ENCODE measurements around the gene KCNIP4. TPM values are rescaled to one million over a fixed set of nuclear protein-coding genes. Genes with fewer than 3 reads are reported as not detected.

Gene KCNIP4
- total and polyA plus RNA-seq, 10 of the 15 experiments (the other 5 are each of a cell fraction or from before 2014, with no cell fraction given) = 0.03 to 0.23 (median 0.13) TPM; not detected in 7

DNA sequence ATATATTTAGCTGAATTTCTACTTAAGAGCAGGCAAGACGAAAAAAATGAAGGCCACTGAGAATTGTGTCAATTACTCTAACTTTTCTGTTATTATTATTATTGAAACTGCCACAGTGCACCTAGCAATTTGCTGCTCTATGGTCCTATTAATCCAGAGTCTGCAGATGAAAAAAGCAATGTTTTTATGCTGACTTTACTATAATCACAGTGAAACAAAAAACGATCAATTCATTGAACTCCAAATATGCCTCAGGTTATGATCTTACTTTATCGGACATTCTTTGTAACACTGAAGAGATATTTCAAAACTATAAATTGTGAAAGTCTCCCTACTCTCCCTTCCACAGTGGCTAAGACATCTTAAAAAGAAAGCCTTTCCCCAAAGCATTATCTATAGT is 474.4 kb downstream of the KCNIP4 start (continued):
- TF ChIP-seq TBL1XR1 (IDR thresholded peaks at IDR 0.05; ENCODE audit: low read depth, low read length) = no peak
- no peak for TF ChIP-seq HCFC1 (IDR thresholded peaks at IDR 0.05; ENCODE audit: low read length)
- TF ChIP-seq MTA2 (IDR thresholded peaks at IDR 0.05; ENCODE audit: low read depth) = no peak

DNA sequence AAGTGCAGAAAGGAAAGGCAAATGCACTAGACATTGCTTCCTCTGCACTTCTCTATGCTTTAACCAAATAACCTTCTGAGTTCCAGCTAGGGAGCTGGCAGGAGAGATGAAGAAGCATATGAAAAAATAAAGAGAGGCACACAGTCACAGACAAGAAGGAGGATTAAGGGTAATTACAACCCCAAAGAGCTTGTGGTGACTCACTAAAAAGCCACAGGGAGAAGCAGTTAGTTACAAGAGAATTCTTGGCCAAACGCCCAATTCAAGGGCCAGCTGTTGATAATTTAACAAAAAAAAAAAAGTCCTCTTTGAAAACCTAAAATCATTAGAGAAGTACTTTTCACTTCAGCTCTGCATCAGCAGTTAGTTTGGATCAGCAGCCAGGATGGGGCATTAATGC is 478.0 kb downstream of the KCNIP4 start:
- no peak for DNase-seq (ENCODE audit: low read depth, low spot score)
- ChIA-PET RAD21 (ENCODE audit: unreplicated experiment) (interaction anchor here (1.4 kb wide), 1 partner anchor 695 kb away, joined by 6 read pairs; no protein-coding TSS in a partner anchor), SMC1A (ENCODE audit: uncharacterized antibody, unreplicated experiment) (interaction anchor here (1.2 to 2.1 kb wide), 3 partner anchors 13 to 696 kb away, joined by 3 to 24 read pairs (median 4); no protein-coding TSS in a partner anchor), CTCF (interaction anchor here (0.8 to 4.4 kb wide), 3 partner anchors 15 to 785 kb away, joined by 3 to 54 read pairs (median 10); no protein-coding TSS in a partner anchor), POLR2A (no interaction called here)
- Histone ChIP-seq H3K4me2 (ENCODE audit: control insufficient read depth, insufficient read depth) (no peak overlapping the region), H4K20me1 (ENCODE audit: control insufficient read depth, insufficient read depth) (no peaks in the 10 kb centered on the region), H3K9me3 (replicated peaks; ENCODE audit: control insufficient read depth, insufficient read depth, low read length) (no peaks in the 10 kb centered on the region), H3K4me3 (no peak overlapping the region), H3K36me3 (ENCODE audit: control insufficient read depth in 2 of 2, insufficient read depth in 2 of 2, low read length in 1 of 2) (no peaks in the 10 kb centered on the region), H2AFZ (ENCODE audit: control insufficient read depth, low read depth, low read length) (no peak overlapping the region), H3K4me1 (ENCODE audit: control insufficient read depth, insufficient read depth, low read length) (no peaks in the 10 kb centered on the region), H3K27ac (ENCODE audit: control insufficient read depth, insufficient read depth) (no peak overlapping the region), H3K9ac (ENCODE audit: control insufficient read depth, insufficient read depth, low read length) (no peak overlapping the region), H3K79me2 (ENCODE audit: control insufficient read depth, insufficient read depth, low read length) (no peaks in the 10 kb centered on the region), H3K27me3 (replicated peaks in 1 of 2; ENCODE audit: control insufficient read depth in 2 of 2, insufficient read depth in 2 of 2, low read length in 1 of 2) (no peaks in the 10 kb centered on the region)
- WGBS (ENCODE audit: insufficient coverage, insufficient replicate concordance, low lambda C conversion rate, missing lambda C conversion rate) = 0% methylated on average over 1 of the region's 1 CpG
- no peak for ATAC-seq
- in situ Hi-C loops (cut with MboI) = no loop called here
- FAIRE-seq = no peak
- TF ChIP-seq MTA2 (IDR thresholded peaks at IDR 0.05; ENCODE audit: low read depth) = no peak
- no peak for TF ChIP-seq RBBP5 (conservative IDR thresholded peaks at IDR 0.05)
- TF ChIP-seq ZBTB33 (IDR thresholded peaks at IDR 0.05) = no peak
- TF ChIP-seq ZNF274 (IDR thresholded peaks at IDR 0.05; ENCODE audit: insufficient read depth, insufficient read length) = no peak
- no peak for TF ChIP-seq HCFC1 (IDR thresholded peaks at IDR 0.05; ENCODE audit: low read length)
- no peak for TF ChIP-seq RAD51 (IDR thresholded peaks at IDR 0.05)
- no peak for TF ChIP-seq ATF3 (IDR thresholded peaks at IDR 0.05; ENCODE audit: borderline replicate concordance, extremely low read depth, low read depth, low read length)
- TF ChIP-seq STAT1 (conservative IDR thresholded peaks at IDR 0.05) = no peak
- TF ChIP-seq CREM (IDR thresholded peaks at IDR 0.05; ENCODE audit: low read depth) = no peak
- TF ChIP-seq NFYB (IDR thresholded peaks at IDR 0.05; ENCODE audit: insufficient read depth, low read depth, low read length) = no peak
- TF ChIP-seq NFXL1 (IDR thresholded peaks at IDR 0.05; ENCODE audit: borderline replicate concordance) = no peak
- no peak for TF ChIP-seq ZBTB11 (CRISPR knock-in tag; IDR thresholded peaks at IDR 0.05)
- no peak for TF ChIP-seq TCF3 (IDR thresholded peaks at IDR 0.05; ENCODE audit: borderline replicate concordance, insufficient read depth, low read depth, low read length)
- no peak for TF ChIP-seq BMI1 (IDR thresholded peaks at IDR 0.05; ENCODE audit: borderline replicate concordance)
- intact Hi-C loops (cut with micrococcal nuclease; ENCODE audit: unreplicated experiment) = no loop called here
- BruUV-seq (replicated peaks) = no TSS peak

All from GM12878 (cell line).